Amygdala (tissue), 56 donors: ENCODE measurements around the gene SLAMF9.

ENCODE experiments used
- DNase-seq, 56 donors: peaks; one replicate each; lab custom pipeline; 2025; lab: John Stamatoyannopoulos, UW

SLAMF9 gene

GRCh38 chr1:159977364-159978106 is 23.5 kb upstream of the SLAMF9 start:
- no peak for DNase-seq

- DNase-seq = no peak
Measured at GRCh38 chr1:159974350-159974965, 20.4 kb upstream of the SLAMF9 start.

- DNase-seq = no peak
Measured at GRCh38 chr1:159973350-159973940, 19.4 kb upstream of the SLAMF9 start.

GRCh38 chr1:159972443-159973205 is 18.6 kb upstream of the SLAMF9 start:
- DNase-seq = no peak

- DNase-seq = no peak
Measured at GRCh38 chr1:159970932-159971342, 16.9 kb upstream of the SLAMF9 start.

- DNase-seq = no peak
Measured at GRCh38 chr1:159968901-159969300, 14.9 kb upstream of the SLAMF9 start.

GRCh38 chr1:159965263-159965662 is 11.2 kb upstream of the SLAMF9 start:
- no peak for DNase-seq

- DNase-seq = no peak
Measured at GRCh38 chr1:159964144-159964543, 10.1 kb upstream of the SLAMF9 start.

- DNase-seq = no peak
Measured at GRCh38 chr1:159962176-159962575, 8.1 kb upstream of the SLAMF9 start.

- no peak for DNase-seq
Measured at GRCh38 chr1:159961636-159962035, 7.6 kb upstream of the SLAMF9 start.

GRCh38 chr1:159960721-159961381 is 6.8 kb upstream of the SLAMF9 start:
- DNase-seq = no peak

GRCh38 chr1:159959451-159959850 is 5.4 kb upstream of the SLAMF9 start:
- no peak for DNase-seq

- DNase-seq = no peak
Measured at GRCh38 chr1:159958719-159959380, 4.8 kb upstream of the SLAMF9 start.

GRCh38 chr1:159957824-159958268 is 3.8 kb upstream of the SLAMF9 start:
- no peak for DNase-seq

- no peak for DNase-seq
Measured at GRCh38 chr1:159955456-159955855, 1.4 kb upstream of the SLAMF9 start.

- no peak for DNase-seq
Measured at GRCh38 chr1:159952932-159953331, 1.1 kb downstream of the SLAMF9 start.

GRCh38 chr1:159951551-159951950 is 2.5 kb downstream of the SLAMF9 start:
- DNase-seq = no peak

GRCh38 chr1:159951016-159951415 is 3.0 kb downstream of the SLAMF9 start:
- DNase-seq = no peak

- DNase-seq = no peak
Measured at GRCh38 chr1:159949981-159950381, 4.1 kb downstream of the SLAMF9 start.

GRCh38 chr1:159949123-159949522 is 4.9 kb downstream of the SLAMF9 start:
- DNase-seq = no peak
